ENCODE measurements around the gene CYFIP2. TPM values are rescaled to one million over a fixed set of nuclear protein-coding genes. Genes with fewer than 3 reads are reported as not detected.

CYFIP2 gene
- total and polyA plus RNA-seq, 8 donors, result 7.6 to 19.6 (median 11.4) TPM

- TF ChIP-seq, protein P1, sequence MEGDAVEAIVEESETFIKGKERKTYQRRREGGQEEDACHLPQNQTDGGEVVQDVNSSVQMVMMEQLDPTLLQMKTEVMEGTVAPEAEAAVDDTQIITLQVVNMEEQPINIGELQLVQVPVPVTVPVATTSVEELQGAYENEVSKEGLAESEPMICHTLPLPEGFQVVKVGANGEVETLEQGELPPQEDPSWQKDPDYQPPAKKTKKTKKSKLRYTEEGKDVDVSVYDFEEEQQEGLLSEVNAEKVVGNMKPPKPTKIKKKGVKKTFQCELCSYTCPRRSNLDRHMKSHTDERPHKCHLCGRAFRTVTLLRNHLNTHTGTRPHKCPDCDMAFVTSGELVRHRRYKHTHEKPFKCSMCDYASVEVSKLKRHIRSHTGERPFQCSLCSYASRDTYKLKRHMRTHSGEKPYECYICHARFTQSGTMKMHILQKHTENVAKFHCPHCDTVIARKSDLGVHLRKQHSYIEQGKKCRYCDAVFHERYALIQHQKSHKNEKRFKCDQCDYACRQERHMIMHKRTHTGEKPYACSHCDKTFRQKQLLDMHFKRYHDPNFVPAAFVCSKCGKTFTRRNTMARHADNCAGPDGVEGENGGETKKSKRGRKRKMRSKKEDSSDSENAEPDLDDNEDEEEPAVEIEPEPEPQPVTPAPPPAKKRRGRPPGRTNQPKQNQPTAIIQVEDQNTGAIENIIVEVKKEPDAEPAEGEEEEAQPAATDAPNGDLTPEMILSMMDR (IDR thresholded peaks at IDR 0.05), result no peak
- no peaks in the 10 kb centered on the region for H3K9me3 ChIP-seq
- no peaks in the 10 kb centered on the region for H3K4me1 ChIP-seq
- H3K4me3 ChIP-seq, result no peak overlapping the region
- FAIRE-seq (no peak), DNase-seq (no peak), ATAC-seq (no peak)
- intact Hi-C loops (cut with DNase I), result no loop called here
- H3K36me3 ChIP-seq, result no peaks in the 10 kb centered on the region
- 75 to 89% methylated on average over 5 of the region's 5 CpGs for WGBS, 2 donors
- no peak overlapping the region for H3K27ac ChIP-seq
- H3K27me3 ChIP-seq, result no peaks in the 10 kb centered on the region
Measured at GRCh38 chr5:157221959-157222358, 44.0 kb upstream of the CYFIP2 start.

- H3K4me1 ChIP-seq, result no peaks in the 10 kb centered on the region
- intact Hi-C loops (cut with DNase I), result no loop called here
- H3K9me3 ChIP-seq, result no peaks in the 10 kb centered on the region
- H3K27me3 ChIP-seq, result no peaks in the 10 kb centered on the region
- TF ChIP-seq, protein P1 (IDR thresholded peaks at IDR 0.05), result no peak
- FAIRE-seq, result no peak
- no peaks in the 10 kb centered on the region for H3K36me3 ChIP-seq
- ATAC-seq, result no peak
- WGBS, 2 donors, result 72 to 81% methylated on average over 10 of the region's 10 CpGs
- H3K4me3 ChIP-seq, result no peak overlapping the region
- no peak overlapping the region for H3K27ac ChIP-seq
- DNase-seq, result no peak
Measured at GRCh38 chr5:157222506-157223230, 43.3 kb upstream of the CYFIP2 start.

DNA sequence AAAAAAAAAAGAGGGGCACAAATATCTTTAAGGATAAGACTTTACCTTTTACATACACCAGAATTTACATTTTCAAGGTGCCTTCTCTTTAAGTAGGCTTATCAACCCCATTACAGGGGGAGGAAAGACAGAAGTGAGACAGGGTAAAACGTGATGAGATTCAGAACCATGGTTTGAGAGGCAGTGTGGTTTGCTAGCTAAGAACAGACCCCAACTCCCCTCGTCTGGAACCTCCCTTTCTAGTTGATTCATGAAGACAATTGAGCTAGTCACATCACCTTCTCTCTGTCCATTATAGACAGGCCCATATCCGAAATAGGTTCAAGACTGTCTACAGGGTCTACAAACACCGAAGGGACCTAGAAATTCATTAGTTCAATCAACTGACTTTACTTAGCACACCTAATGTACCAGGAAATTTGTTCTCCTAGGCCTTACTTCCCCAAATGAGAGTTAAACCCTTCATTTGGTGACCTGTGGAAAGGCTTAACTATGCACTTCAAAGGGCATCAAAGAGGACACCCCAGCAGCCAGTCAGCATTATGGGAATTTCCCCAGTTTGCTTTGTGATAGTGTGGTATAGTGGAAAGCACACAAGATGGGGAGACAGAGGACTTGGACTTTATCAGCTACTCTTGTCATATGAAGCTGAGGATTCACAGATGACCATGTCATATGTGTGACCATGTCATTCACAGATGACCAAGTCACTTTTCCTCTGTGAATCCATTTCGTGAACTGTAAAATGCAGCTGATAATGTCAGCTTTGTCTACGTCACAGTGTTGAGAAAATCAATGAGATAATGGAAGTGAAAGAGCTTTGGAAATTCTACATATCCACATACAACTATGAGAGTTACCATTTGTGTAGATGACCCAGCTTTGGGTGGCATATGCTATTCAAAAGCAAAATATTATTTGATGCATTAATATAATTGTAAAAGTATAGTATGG, 40.2 kb upstream of the CYFIP2 start:
- intact Hi-C loops (cut with DNase I), result no loop called here
- H3K36me3 ChIP-seq, result no peaks in the 10 kb centered on the region
- WGBS, 2 donors, result 51 to 53% methylated on average over 6 of the region's 6 CpGs
- H3K4me1 ChIP-seq, result no peaks in the 10 kb centered on the region
- FAIRE-seq (no peak), ATAC-seq (no peak), DNase-seq (no peak)
- no peak overlapping the region for H3K4me3 ChIP-seq
- TF ChIP-seq, protein P1 (IDR thresholded peaks at IDR 0.05), result no peak
- no peaks in the 10 kb centered on the region for H3K9me3 ChIP-seq
- H3K27ac ChIP-seq, result no peak overlapping the region
- no peaks in the 10 kb centered on the region for H3K27me3 ChIP-seq

DNA sequence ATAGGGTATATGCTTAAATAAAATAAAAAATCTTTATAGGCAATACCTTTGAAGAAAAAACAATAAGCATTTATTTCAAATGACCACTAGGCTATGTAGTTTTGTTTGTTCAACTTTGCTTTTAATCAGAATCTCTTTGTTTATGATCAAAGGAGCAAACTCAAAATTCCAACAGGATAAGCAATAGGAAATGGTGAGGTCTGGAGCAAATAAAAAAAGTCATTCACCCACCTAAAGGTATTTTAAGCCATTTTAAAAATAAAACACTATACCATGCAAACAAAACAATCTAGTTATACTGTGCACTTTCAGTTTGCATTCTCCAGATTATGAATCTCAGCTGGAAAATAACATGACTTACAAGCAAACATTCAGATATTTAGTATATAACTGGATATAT, 35.3 kb upstream of the CYFIP2 start:
- no peak overlapping the region for H3K27ac ChIP-seq
- DNase-seq (no peak), FAIRE-seq (no peak), ATAC-seq (no peak)
- H3K4me3 ChIP-seq, result no peak overlapping the region
- no peaks in the 10 kb centered on the region for H3K36me3 ChIP-seq
- intact Hi-C loops (cut with DNase I), result no loop called here
- TF ChIP-seq, protein P1 (IDR thresholded peaks at IDR 0.05), result no peak
- peaks cover 0 to 3% (median 0%) of the 10 kb centered on the region in 4 donors for H3K27me3 ChIP-seq
- H3K9me3 ChIP-seq, result no peaks in the 10 kb centered on the region
- no peaks in the 10 kb centered on the region for H3K4me1 ChIP-seq

All from pancreas (tissue), 10 donors.